ENCODE measurements around the gene CHFR.

DNA sequence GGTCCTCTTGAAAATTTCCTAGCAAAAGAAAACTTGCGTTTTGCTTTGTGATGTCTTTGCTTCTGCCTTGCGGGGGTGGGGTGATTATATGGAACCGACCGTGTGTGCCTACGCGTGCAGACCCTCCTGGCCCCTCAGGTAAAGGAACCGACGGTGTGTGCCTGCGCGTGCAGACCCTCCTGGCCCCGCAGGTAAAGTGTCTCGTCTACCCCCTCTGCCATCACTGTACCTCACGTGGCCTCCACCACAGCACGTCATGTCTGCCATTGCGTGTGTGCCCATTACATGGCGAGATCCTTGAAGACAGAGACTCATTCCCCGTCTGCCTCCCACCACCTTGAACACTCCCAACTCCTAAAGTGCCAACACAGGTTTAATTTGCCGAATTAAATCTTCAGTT is 62.3 kb downstream of the CHFR start:
- TF ChIP-seq, protein P1, sequence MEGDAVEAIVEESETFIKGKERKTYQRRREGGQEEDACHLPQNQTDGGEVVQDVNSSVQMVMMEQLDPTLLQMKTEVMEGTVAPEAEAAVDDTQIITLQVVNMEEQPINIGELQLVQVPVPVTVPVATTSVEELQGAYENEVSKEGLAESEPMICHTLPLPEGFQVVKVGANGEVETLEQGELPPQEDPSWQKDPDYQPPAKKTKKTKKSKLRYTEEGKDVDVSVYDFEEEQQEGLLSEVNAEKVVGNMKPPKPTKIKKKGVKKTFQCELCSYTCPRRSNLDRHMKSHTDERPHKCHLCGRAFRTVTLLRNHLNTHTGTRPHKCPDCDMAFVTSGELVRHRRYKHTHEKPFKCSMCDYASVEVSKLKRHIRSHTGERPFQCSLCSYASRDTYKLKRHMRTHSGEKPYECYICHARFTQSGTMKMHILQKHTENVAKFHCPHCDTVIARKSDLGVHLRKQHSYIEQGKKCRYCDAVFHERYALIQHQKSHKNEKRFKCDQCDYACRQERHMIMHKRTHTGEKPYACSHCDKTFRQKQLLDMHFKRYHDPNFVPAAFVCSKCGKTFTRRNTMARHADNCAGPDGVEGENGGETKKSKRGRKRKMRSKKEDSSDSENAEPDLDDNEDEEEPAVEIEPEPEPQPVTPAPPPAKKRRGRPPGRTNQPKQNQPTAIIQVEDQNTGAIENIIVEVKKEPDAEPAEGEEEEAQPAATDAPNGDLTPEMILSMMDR (conservative IDR thresholded peaks at IDR 0.05; ENCODE audit: low read length) = no peak
- no peak for TF ChIP-seq EZH2phosphoT487 (IDR thresholded peaks at IDR 0.05; ENCODE audit: borderline replicate concordance, low read depth, low read length)
